Breast epithelium (tissue), 3 donors: ENCODE results near the gene U2SURP.

Experiments
- POLR2A ChIP-seq: fragments of 450-650 bp; IDR thresholded peaks from one replicate; pipeline ENCODE4 v1.6.1; 2016; ENCODE audit warnings: antibody characterized with exemption, mild to moderate bottlenecking, moderate library complexity
- TF ChIP-seq, protein P1 (sequence below), 3 donors: fragments of 450-650 bp; IDR thresholded peaks; one replicate each; pipeline ENCODE4 v1.5.1; 2016 to 2017; ENCODE audit warnings: antibody characterized with exemption in 3 of 3, mild to moderate bottlenecking in 3 of 3, moderate library complexity in 3 of 3

DNA sequence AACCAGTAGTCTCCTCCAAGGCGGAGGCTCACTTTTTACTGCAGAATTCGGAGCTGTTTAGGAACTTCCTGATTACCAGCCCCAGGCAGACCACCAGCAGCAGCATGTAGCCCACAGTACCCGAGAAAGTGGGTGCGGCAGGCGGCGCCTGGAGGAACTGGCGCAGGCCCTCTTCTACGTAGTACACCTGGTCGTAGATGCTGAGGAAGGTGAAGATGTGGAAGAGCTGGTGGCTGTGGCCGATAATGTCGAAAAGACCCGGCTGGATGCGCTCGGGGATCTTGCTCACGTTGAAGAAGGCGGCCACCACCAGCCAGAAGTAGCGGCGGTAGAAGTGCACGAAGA lies 39.2 kb upstream of the U2SURP start:
- TF ChIP-seq, protein P1, sequence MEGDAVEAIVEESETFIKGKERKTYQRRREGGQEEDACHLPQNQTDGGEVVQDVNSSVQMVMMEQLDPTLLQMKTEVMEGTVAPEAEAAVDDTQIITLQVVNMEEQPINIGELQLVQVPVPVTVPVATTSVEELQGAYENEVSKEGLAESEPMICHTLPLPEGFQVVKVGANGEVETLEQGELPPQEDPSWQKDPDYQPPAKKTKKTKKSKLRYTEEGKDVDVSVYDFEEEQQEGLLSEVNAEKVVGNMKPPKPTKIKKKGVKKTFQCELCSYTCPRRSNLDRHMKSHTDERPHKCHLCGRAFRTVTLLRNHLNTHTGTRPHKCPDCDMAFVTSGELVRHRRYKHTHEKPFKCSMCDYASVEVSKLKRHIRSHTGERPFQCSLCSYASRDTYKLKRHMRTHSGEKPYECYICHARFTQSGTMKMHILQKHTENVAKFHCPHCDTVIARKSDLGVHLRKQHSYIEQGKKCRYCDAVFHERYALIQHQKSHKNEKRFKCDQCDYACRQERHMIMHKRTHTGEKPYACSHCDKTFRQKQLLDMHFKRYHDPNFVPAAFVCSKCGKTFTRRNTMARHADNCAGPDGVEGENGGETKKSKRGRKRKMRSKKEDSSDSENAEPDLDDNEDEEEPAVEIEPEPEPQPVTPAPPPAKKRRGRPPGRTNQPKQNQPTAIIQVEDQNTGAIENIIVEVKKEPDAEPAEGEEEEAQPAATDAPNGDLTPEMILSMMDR (IDR thresholded peaks at IDR 0.05), result no peak
- TF ChIP-seq POLR2A, result no peak
